ENCODE results near the gene CCDC9. TPM values are rescaled to one million over a fixed set of nuclear protein-coding genes. Genes with fewer than 3 reads are reported as not detected.

CCDC9 gene
- total and polyA plus RNA-seq, 2 of the 13 experiments (the other 11 are each of a cell fraction or from before 2014, with no cell fraction given), result 2.9 to 6.3 TPM

DNA sequence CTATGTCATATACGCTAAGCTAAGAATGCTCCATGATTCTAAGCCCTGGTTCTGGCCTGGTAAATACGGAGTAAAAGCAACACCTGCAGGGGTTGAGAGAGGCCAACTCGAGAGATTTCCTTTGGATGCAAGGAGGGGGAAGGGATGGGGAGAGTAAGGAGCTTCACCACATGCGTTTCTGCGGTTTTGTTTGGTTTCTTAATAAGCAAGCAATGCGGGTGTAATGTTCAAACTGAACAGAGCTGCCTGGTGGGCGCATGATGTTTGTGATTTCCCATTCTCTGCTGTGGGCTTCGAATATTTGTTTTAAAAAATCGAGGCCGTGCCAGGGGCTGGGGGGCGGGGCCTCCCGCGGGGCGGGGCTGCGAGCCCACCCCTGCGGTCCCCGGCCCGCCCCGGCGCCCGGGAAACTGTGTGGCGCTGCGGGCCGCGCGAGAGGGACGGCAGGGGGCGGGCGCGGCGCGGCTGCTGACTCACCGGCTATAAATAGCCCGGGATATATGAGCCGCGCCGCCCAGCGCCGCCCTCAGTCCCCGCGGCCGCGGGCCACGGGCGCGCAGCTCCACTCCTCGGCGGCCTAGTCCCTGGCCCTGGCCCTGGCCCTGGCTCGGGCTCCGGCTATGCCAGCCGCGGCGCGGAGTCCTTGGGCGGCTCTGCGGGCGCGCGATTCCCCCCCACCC is 30.4 kb upstream of the CCDC9 start (continued):
- TF ChIP-seq REPIN1 (CRISPR knock-in tag; IDR thresholded peaks at IDR 0.05; ENCODE audit: borderline replicate concordance, low read depth), result no peak
- TF ChIP-seq PATZ1 (CRISPR knock-in tag; IDR thresholded peaks at IDR 0.05), result no peak
- TF ChIP-seq ZNF761 (CRISPR knock-in tag; conservative IDR thresholded peaks at IDR 0.05), result no peak; the same call in 1 of the 2 replicates
- TF ChIP-seq GPBP1L1 (CRISPR knock-in tag; IDR thresholded peaks at IDR 0.05), result no peak
- TF ChIP-seq ZNF768 (CRISPR knock-in tag; IDR thresholded peaks at IDR 0.05), result peak; percentile 81
- TF ChIP-seq SP2 (CRISPR knock-in tag; IDR thresholded peaks at IDR 0.05), result no peak; the same call in 1 of the 2 replicates
- TF ChIP-seq ZNF556 (CRISPR knock-in tag; IDR thresholded peaks at IDR 0.05; ENCODE audit: borderline replicate concordance), result no peak
- TF ChIP-seq ZNF660 (CRISPR knock-in tag; IDR thresholded peaks at IDR 0.05; ENCODE audit: borderline replicate concordance, low read depth), result no peak
- TF ChIP-seq ATF6 (CRISPR knock-in tag; conservative IDR thresholded peaks at IDR 0.05), result peak; percentile 55; the same call in 1 of the 2 replicates
- TF ChIP-seq ZNF878 (CRISPR knock-in tag; IDR thresholded peaks at IDR 0.05), result peak; percentile 51; the same call in 1 of the 2 replicates
- TF ChIP-seq ZNF414 (CRISPR knock-in tag; IDR thresholded peaks at IDR 0.05), result no peak
- no peak for TF ChIP-seq ZHX2 (IDR thresholded peaks at IDR 0.05; ENCODE audit: low read depth)
- TF ChIP-seq ZHX2 (CRISPR knock-in tag; IDR thresholded peaks at IDR 0.05; ENCODE audit: borderline replicate concordance), result no peak; the same call in 1 of the 2 replicates
- no peak for TF ChIP-seq ZNF274 (CRISPR knock-in tag; IDR thresholded peaks at IDR 0.05)
- TF ChIP-seq ZNF672 (CRISPR knock-in tag; IDR thresholded peaks at IDR 0.05), result no peak
